HG03457 (cell line): Measurements from ENCODE around the gene SATB1.
"Not testable (repeated sequence)": the region's sequence is repeated elsewhere in the genome, so short reads cannot be mapped to it uniquely, and the experiment has no call there.

Experiments
- ATAC-seq: cut with Tn5 transposase; IDR thresholded peaks from one replicate; pipeline ENCODE4 v1.9.1; 2021; ENCODE audit warnings: moderate number of reproducible peaks; ENCODE audit not compliant: unreplicated experiment

Gene SATB1

GRCh38 chr3:18355832-18356231 lies 69.3 kb downstream of the SATB1 start:
- ATAC-seq: no peak

- no peak for ATAC-seq
These were observed 70.4 kb downstream of the SATB1 start for GRCh38 chr3:18354701-18355100.

GRCh38 chr3:18351823-18352744 lies 73.1 kb downstream of the SATB1 start:
- no peak for ATAC-seq

- ATAC-seq: no peak
These were observed 74.0 kb downstream of the SATB1 start for GRCh38 chr3:18351069-18351628.

- no peak for ATAC-seq
These were observed 75.8 kb downstream of the SATB1 start for GRCh38 chr3:18349197-18349798.

- no peak for ATAC-seq
These were observed 79.0 kb downstream of the SATB1 start for GRCh38 chr3:18346097-18346496.

GRCh38 chr3:18345015-18345367 lies 80.1 kb downstream of the SATB1 start:
- ATAC-seq: no peak

- no peak for ATAC-seq
These were observed 80.7 kb downstream of the SATB1 start for GRCh38 chr3:18344306-18345014.

GRCh38 chr3:18343809-18344208 lies 81.3 kb downstream of the SATB1 start:
- ATAC-seq: no peak

GRCh38 chr3:18338827-18339514 lies 86.2 kb downstream of the SATB1 start:
- no peak for ATAC-seq

GRCh38 chr3:18337231-18337630 lies 87.9 kb downstream of the SATB1 start:
- no peak for ATAC-seq

GRCh38 chr3:18334837-18335601 lies 90.1 kb downstream of the SATB1 start:
- ATAC-seq: no peak

- ATAC-seq: not testable (repeated sequence)
These were observed 94.2 kb downstream of the SATB1 start for GRCh38 chr3:18330772-18331441.

- ATAC-seq: no peak
These were observed 117.0 kb downstream of the SATB1 start for GRCh38 chr3:18308096-18308650.

GRCh38 chr3:18307529-18307928 lies 117.6 kb downstream of the SATB1 start:
- ATAC-seq: no peak

GRCh38 chr3:18302517-18302916 lies 122.6 kb downstream of the SATB1 start:
- ATAC-seq: no peak

GRCh38 chr3:18301781-18302180 lies 123.4 kb downstream of the SATB1 start:
- no peak for ATAC-seq

- no peak for ATAC-seq
These were observed 124.2 kb downstream of the SATB1 start for GRCh38 chr3:18300916-18301315.

GRCh38 chr3:18297126-18297525 lies 128.0 kb downstream of the SATB1 start:
- no peak for ATAC-seq
